ENCODE measurements around the gene ANO10.
"Not testable (repeated sequence)": the region's sequence is repeated elsewhere in the genome, so short reads cannot be mapped to it uniquely, and the experiment has no call there.

The ANO10 gene

GRCh38 chr3:43565661-43566341 is 56.0 kb downstream of the ANO10 start:
- DNase-seq = not testable (repeated sequence)

DNA sequence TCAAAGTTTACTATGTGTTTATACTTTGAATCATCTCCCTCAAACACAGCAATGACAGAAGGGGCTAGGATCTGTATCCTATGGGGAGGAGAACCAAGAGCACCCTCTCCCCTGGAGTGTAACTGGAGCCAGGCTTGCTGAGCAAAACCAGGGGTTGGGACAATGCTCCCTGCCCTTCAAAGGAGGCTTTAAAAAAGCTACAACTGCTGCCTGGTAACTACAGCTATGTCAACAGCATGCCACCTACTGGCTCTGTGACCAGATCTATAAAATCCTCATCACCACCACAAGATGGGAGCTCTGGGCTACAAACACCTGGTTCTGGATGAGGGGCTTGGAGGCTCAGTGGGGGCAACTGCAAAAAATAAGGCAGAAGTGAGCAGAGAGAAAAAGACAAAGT is 61.9 kb downstream of the ANO10 start:
- no peak for DNase-seq

DNA sequence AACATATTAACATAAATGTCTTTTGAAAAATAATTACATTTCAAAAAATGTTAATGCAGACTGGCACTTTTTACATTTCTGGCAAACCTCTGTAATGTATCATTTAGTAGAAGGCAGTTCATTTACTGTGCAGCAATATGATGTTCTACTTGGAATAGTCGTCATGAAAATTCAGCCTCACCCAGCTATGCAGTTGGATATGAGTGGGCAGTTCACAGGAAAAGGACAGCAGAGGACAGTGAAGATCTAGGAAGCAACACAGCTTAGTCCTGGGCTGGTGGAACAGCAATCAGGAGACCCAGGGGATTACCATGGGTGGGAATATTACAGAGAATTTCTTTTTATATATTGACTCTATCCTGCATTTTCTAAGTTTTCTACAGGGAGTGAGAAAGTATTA is 63.6 kb downstream of the ANO10 start:
- DNase-seq = no peak

- no peak for DNase-seq
These were observed 72.1 kb downstream of the ANO10 start for GRCh38 chr3:43549626-43550290.

GRCh38 chr3:43544277-43544676 is 77.5 kb downstream of the ANO10 start:
- not testable (repeated sequence) for DNase-seq

- DNase-seq = no peak
These were observed 79.3 kb downstream of the ANO10 start for GRCh38 chr3:43542328-43543043.

DNA sequence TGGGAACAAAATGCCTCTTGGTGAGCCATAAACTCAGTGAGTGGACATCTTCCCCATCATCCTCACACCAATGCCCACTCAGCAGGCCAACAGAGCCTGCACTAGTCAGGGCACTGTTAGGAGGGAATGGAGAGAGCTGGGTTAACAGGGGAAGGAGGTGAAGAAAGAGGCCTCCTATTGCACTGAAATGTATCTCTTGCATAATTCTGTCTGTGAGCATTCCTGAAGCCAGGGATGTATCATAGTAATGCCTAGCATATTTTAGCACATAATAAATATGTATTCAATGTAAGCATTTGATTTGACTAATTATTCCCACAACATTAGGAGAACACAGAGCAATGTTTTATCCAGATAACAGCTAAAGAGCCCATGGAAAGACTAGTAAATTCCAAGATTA is 81.2 kb downstream of the ANO10 start:
- DNase-seq = no peak

- DNase-seq = no peak
These were observed 82.5 kb downstream of the ANO10 start for GRCh38 chr3:43539321-43539720.

DNA sequence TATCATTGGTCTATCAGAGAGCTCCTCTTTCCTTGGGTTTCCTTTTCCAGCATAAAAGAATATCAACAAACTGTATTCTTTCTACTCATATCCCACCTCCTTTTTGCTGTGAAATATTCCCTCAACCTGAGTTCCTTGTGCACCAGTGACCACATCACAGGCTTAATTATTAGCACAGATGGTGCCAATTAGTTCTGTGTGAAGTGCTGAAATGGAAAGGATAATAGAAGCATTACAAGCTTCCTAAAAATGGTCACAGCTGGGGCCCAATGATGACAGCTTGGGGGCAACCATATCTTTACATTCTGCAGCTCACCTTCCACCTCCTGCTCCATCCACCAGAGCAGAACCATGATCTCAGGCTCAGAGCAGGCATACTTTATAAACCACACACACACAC is 84.6 kb downstream of the ANO10 start:
- no peak for DNase-seq

- no peak for DNase-seq
These were observed 87.1 kb downstream of the ANO10 start for GRCh38 chr3:43534675-43535074.

DNA sequence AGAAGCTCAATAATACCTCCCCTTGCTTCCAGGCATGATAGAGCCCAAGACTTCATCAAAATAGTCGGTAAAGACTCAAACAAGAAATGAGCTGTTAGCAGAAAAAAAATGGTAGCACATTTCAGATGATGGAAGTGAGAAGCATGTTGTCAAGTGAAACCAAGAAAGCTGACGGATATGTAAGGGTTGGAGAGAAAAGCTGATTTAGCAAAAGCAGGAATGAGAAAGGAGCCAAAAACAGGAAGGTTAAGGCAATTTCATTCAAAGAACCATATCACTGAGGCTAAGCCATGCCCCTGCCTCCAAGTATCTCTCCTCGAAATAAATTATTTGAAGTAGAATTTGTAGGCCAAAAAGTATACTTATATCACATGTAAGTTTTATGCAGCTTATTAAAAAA is 88.8 kb downstream of the ANO10 start:
- no peak for DNase-seq

DNA sequence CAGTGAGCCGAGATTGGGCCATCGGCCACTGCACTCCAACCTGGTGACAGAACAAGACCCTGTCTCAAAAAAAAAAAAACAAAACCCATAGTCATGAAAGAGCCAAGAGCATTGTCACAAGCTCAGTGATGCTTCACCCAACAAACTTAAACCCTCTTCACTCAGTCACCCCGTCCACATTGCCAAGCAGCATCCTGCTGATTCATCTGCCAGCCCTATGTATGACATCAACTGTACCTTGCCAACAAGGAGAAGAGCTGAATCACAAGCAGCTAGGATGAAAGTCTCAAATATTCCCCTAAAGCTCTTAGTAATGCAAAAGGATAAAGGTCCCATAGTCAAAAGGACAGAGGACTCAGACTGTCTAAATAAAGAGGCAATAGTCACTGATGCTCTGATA is 90.0 kb downstream of the ANO10 start:
- DNase-seq = no peak

GRCh38 chr3:43528498-43529099 is 93.2 kb downstream of the ANO10 start:
- no peak for DNase-seq

GRCh38 chr3:43526956-43527355 is 94.9 kb downstream of the ANO10 start:
- no peak for DNase-seq

GRCh38 chr3:43525941-43526607 is 95.7 kb downstream of the ANO10 start:
- no peak for DNase-seq

DNA sequence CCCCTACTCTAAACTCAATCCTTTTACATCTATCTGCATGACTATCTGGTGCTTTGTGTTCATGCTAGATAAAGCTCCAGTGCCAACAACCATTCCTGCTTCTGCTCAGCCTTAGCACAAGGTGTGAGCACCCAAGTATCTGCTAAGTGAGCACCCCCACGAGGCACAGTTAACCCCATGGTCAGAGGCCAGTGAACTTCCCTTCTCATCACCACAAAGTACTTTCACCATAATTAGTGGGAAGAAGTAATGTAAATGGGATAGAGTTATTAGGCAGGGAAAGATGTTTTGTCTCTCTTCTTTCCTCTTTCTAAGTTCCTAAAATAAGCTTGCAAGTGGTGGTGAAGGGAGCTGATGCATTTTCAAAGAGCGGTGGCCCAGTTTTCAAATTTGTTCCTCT is 96.4 kb downstream of the ANO10 start:
- DNase-seq = no peak

- DNase-seq = peak; percentile 63 to 66
These were observed 98.3 kb downstream of the ANO10 start for GRCh38 chr3:43523454-43524053.

DNA sequence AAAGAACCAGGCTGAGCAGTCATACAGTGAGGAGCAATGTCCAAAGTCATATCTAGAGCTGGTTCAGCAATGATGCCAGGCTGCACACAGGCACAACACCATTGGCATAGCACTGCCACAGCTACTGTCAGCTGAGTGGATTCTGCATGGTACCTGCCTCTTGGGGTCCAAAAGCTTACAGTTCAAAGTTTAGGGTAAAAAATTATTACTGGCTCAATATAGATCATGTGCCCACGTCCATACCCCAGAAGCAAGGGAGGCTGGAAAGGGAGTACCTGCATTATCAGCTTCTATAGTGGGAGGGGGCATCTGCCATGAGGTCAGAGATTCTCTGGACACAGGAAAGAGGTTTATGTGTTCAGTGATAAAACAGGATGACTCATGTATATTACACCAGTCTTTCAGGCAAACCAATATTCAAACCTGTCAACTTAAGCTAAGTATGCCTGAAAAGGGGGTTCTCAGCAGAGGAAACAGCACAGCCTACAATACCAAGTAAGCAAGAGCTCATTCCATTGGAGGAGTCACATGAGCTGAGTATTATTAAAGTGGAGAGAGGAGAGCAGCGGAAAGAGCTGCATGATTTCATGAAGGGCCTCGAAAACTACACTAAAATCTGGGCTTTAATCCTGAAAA is 99.0 kb downstream of the ANO10 start:
- DNase-seq = no peak

DNA sequence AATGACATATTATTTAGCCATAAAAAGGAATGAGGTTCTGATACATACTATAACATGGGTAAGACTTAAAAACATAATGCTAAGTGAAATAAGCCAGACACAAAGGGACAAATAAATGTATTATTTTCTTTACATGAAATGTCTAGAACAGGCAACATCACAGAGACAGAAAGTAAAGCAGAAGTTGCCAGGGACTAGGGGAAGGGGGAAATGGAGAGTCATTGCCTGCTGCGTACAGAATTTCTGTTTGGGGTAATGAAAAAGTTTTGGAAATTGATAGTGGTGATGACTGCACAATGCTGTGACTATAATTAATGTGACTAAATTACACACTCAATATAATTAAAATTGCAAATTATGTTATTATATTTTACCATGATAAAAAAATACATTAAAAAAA is 99.9 kb downstream of the ANO10 start:
- DNase-seq = no peak

- not testable (repeated sequence) for DNase-seq
These were observed 103.3 kb downstream of the ANO10 start for GRCh38 chr3:43518515-43518914.

- no peak for DNase-seq
These were observed 105.7 kb downstream of the ANO10 start for GRCh38 chr3:43515970-43516635.
